HG02870 (cell line): ENCODE results near the gene CBR3.
"Not testable (repeated sequence)": the region's sequence is repeated elsewhere in the genome, so short reads cannot be mapped to it uniquely, and the experiment has no call there.

ENCODE experiments used
- ATAC-seq: cut with Tn5 transposase; IDR thresholded peaks from one replicate; pipeline ENCODE4 v1.9.1; 2021; ENCODE audit warnings: mild to moderate bottlenecking, moderate library complexity; ENCODE audit not compliant: unreplicated experiment

CBR3 gene

GRCh38 chr21:36134803-36135390 is at the start of gene CBR3:
TSS of gene CBR3 (plus strand) at chr21:36135079. CDS start at chr21:36135193, 114 bp downstream.
- ATAC-seq = no peak

- ATAC-seq = no peak
Observed at GRCh38 chr21:36087362-36088138, 47.3 kb upstream of the CBR3 start.

- no peak for ATAC-seq
Observed at GRCh38 chr21:36089946-36090345, 44.9 kb upstream of the CBR3 start.

- no peak for ATAC-seq
Observed at GRCh38 chr21:36092681-36093080, 42.2 kb upstream of the CBR3 start.

GRCh38 chr21:36093512-36093911 is 41.4 kb upstream of the CBR3 start:
- no peak for ATAC-seq

GRCh38 chr21:36096398-36097290 is 38.2 kb upstream of the CBR3 start:
- ATAC-seq = no peak

- ATAC-seq = peak; percentile 75
Observed at GRCh38 chr21:36097427-36098181, 37.3 kb upstream of the CBR3 start.

GRCh38 chr21:36098182-36098532 is 36.7 kb upstream of the CBR3 start:
- no peak for ATAC-seq

- no peak for ATAC-seq
Observed at GRCh38 chr21:36099000-36099399, 35.9 kb upstream of the CBR3 start.

- ATAC-seq = not testable (repeated sequence)
Observed at GRCh38 chr21:36099695-36100211, 35.1 kb upstream of the CBR3 start.

- no peak for ATAC-seq
Observed at GRCh38 chr21:36100971-36101641, 33.8 kb upstream of the CBR3 start.

GRCh38 chr21:36103434-36103833 is 31.4 kb upstream of the CBR3 start:
- ATAC-seq = no peak

- no peak for ATAC-seq
Observed at GRCh38 chr21:36104317-36105300, 30.3 kb upstream of the CBR3 start.

GRCh38 chr21:36105327-36105842 is 29.5 kb upstream of the CBR3 start:
- no peak for ATAC-seq

- ATAC-seq = no peak
Observed at GRCh38 chr21:36109868-36110267, 25.0 kb upstream of the CBR3 start.

- ATAC-seq = no peak
Observed at GRCh38 chr21:36111238-36111637, 23.6 kb upstream of the CBR3 start.

GRCh38 chr21:36113647-36114428 is 21.0 kb upstream of the CBR3 start:
- no peak for ATAC-seq

- ATAC-seq = no peak
Observed at GRCh38 chr21:36115138-36115730, 19.6 kb upstream of the CBR3 start.
